ENCODE measurements around the gene KIAA1217. TPM values are rescaled to one million over a fixed set of nuclear protein-coding genes. Genes with fewer than 3 reads are reported as not detected.

Gene KIAA1217
- total and polyA plus RNA-seq, 2 of the 4 experiments (the other 2 are of a cell fraction): 3.4 to 4.4 TPM

DNA sequence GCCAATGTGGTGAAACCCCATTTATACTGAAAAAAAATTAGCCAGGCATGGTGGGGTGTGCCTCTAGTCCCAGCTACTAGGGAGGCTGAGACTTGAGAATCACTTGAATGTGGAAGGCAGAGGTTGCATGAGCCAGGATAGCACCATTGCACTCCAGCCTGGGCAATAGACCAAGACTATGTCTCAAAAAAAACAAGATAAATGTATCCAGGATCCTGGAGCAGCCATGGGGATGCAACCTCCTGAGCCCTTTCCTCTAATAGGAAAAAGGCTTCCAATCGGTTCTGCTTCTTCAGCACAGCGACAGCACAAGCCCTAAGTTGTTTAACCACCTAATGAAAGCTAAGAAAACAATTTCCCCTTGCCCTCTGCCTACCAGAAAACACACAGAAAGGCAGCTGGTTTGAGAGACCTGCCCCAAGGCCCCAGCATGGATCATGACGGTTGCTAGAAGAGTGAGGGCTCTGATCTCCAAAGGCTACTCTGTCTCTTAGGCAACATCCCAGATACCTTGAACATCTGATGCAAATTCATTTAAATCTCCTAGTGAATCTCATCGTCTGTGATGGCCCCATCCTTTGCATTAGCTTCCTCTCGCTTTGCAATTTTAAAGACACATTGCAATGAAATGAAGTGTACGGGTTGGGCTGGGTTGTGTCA is 294.0 kb downstream of the KIAA1217 start (continued):
- TF ChIP-seq MAZ (IDR thresholded peaks at IDR 0.05; ENCODE audit: borderline replicate concordance, low read depth, low read length): no peak

DNA sequence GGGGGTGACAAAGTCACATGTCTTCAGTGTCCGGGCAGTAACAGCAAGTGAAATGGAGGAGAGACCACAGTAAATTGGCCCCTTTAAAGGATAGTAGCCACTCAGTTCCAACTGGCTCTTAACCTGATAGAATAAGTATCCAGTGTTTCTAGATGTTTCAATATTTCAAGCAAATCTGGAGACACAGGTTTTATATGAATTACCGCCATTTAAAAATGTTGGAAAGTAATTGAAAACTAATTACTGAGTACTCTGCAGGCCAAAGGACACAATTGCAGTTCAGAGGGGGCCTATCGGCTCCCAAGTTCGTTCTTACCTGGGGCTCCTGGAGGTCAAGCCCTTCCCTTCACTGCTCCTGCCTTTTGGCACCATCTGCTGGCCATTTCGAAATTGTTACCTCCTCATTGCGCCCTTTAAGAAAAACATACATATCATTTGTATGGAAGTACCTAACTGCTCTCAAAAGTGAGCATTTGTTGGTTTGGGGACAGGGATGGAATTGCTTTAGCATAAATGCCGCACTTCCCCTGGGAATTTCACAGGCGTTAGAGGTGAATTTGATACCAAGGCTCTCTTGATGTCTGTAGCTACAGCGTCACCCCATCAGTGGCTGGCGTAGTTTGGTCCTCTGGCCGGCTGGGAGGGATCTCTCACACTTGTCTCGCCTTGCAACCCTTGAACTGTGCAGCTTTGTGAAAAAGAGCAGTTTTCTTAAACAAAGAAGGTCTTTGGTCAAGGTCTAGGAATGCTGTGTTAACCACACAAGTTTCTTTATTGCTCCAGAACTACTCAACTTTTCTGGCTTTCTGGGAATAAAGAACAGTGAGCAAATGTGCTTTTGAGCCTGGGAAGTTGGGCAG is 294.8 kb downstream of the KIAA1217 start:
- no peak overlapping the region for H3K4ac ChIP-seq (ENCODE audit: low read depth, low read length)
- H2BK20ac ChIP-seq (ENCODE audit: low read depth, low read length): peak overlapping the region; percentile 71; the same call in 1 of the 2 replicates
- no peaks in the 10 kb centered on the region for H3K27me3 ChIP-seq (ENCODE audit: control insufficient read depth, insufficient read depth, low read length)
- H2BK15ac ChIP-seq (ENCODE audit: low read depth, low read length): no peak overlapping the region
- intact Hi-C loops (cut with micrococcal nuclease): loop anchor here (1.0 to 5.0 kb wide), 3 partner anchors 36 to 143 kb away; no protein-coding TSS in a partner anchor
- no peak overlapping the region for H3K4me3 ChIP-seq (ENCODE audit: insufficient read depth, low read depth, low read length)
- no peak overlapping the region for H2AK5ac ChIP-seq (ENCODE audit: low read depth, low read length)
- H3K4me2 ChIP-seq (ENCODE audit: low read depth, low read length): peak overlapping the region; percentile 60
- H4K91ac ChIP-seq (ENCODE audit: insufficient read depth, low read depth, low read length): no peak overlapping the region
- POLR2A ChIA-PET (ENCODE audit: unreplicated experiment): no interaction called here
- no TSS peak for BruUV-seq (replicated peaks)
- peaks cover 3% of the 10 kb centered on the region; the same call in 1 of the 2 replicates for H3K36me3 ChIP-seq (ENCODE audit: control insufficient read depth, insufficient read depth, low read length)
- H3K79me1 ChIP-seq (ENCODE audit: low read depth in 1 of 2, low read length in 2 of 2): no peaks in the 10 kb centered on the region; a peak in 1 of 4 replicates
- H2BK5ac ChIP-seq (ENCODE audit: low read depth, low read length, poor library complexity, severe bottlenecking): no peak overlapping the region
- H3K9me3 ChIP-seq (ENCODE audit: control insufficient read depth, insufficient read depth, low read length): no peaks in the 10 kb centered on the region
- H3K56ac ChIP-seq (ENCODE audit: extremely low read depth, insufficient read depth, low read length): no peak overlapping the region
- H4K5ac ChIP-seq (ENCODE audit: low read depth, low read length): no peak overlapping the region
- peak; percentile 95 for ATAC-seq (ENCODE audit: low read depth)
- CTCF ChIA-PET: interaction anchor here (0.8 to 1.5 kb wide), 5 partner anchors 10 to 509 kb away, joined by 3 to 7 read pairs (median 3); no protein-coding TSS in a partner anchor
- no peak overlapping the region for H3K18ac ChIP-seq (ENCODE audit: low read depth, low read length)
- no peaks in the 10 kb centered on the region for H4K20me1 ChIP-seq (ENCODE audit: insufficient read depth, low read length)
- in situ Hi-C loops (cut with MboI; ENCODE audit: low sequenced_read_pairs): loop anchor here (10.0 to 25.0 kb wide), 5 partner anchors 139 to 1341 kb away; no protein-coding TSS in a partner anchor
- peak overlapping the region; percentile 2; the same call in 1 of the 2 replicates for H3K27ac ChIP-seq (ENCODE audit: insufficient read depth, low read length)
- no peaks in the 10 kb centered on the region for H3K9me1 ChIP-seq (ENCODE audit: insufficient read depth, low read length)
- no peak overlapping the region for H3K9ac ChIP-seq (ENCODE audit: low read depth, low read length)
- H4K8ac ChIP-seq (ENCODE audit: low read depth in 2 of 2, low read length in 2 of 2): no peak overlapping the region
- H2AFZ ChIP-seq (replicated peaks; ENCODE audit: low read length, poor library complexity): peak overlapping the region; percentile 70
- WGBS, 2 experiments (ENCODE audit: extremely low coverage in 2 of 2, insufficient read length in 1 of 2): no CpG with 5 or more reads among the region's 12 CpGs
- dilution Hi-C loops (cut with HindIII; ENCODE audit: low sequenced_read_pairs, unreplicated experiment): no loop called here
- peak; percentile 90 for DNase-seq
- H2BK120ac ChIP-seq (ENCODE audit: low read depth, low read length): no peak overlapping the region
- no peak overlapping the region for H2AK9ac ChIP-seq (replicated peaks; ENCODE audit: low read depth, low read length, poor library complexity)
- 0 out of 2 replicates have a peak overlapping the region, but pooled peaks have one; percentile 35 for H3K14ac ChIP-seq (replicated peaks; ENCODE audit: low read depth, low read length)
- no peak overlapping the region for H3K23ac ChIP-seq (ENCODE audit: low read depth, low read length)
- peaks cover 4% of the 10 kb centered on the region; the same call in 1 of the 2 replicates for H3K4me1 ChIP-seq (ENCODE audit: control insufficient read depth, insufficient read depth, low read length)
- TF ChIP-seq RCOR1 (IDR thresholded peaks at IDR 0.05; ENCODE audit: insufficient replicate concordance, low read length) (no peak), MXI1 (IDR thresholded peaks at IDR 0.05; ENCODE audit: borderline replicate concordance, low read depth, low read length) (no peak), CEBPB (IDR thresholded peaks at IDR 0.05; ENCODE audit: low read depth, low read length) (no peak), POLR2A (IDR thresholded peaks at IDR 0.05; ENCODE audit: low read depth, low read length) (no peak), RAD21 (IDR thresholded peaks at IDR 0.05; ENCODE audit: low read length) (peak; percentile 88), FOS (IDR thresholded peaks at IDR 0.05; ENCODE audit: low read depth, low read length) (peak; percentile 27; the same call in 1 of the 2 replicates), MAZ (IDR thresholded peaks at IDR 0.05; ENCODE audit: borderline replicate concordance, low read depth, low read length) (no peak), NFE2L2 (IDR thresholded peaks at IDR 0.05; ENCODE audit: low read depth, low read length) (no peak), CHD1 (IDR thresholded peaks at IDR 0.05; ENCODE audit: low read depth, low read length) (no peak), BHLHE40 (IDR thresholded peaks at IDR 0.05; ENCODE audit: low read depth, low read length) (no peak), RFX5 (IDR thresholded peaks at IDR 0.05; ENCODE audit: low read depth, low read length) (no peak)
- TF ChIP-seq, protein P1, sequence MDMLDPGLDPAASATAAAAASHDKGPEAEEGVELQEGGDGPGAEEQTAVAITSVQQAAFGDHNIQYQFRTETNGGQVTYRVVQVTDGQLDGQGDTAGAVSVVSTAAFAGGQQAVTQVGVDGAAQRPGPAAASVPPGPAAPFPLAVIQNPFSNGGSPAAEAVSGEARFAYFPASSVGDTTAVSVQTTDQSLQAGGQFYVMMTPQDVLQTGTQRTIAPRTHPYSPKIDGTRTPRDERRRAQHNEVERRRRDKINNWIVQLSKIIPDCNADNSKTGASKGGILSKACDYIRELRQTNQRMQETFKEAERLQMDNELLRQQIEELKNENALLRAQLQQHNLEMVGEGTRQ (IDR thresholded peaks at IDR 0.05; ENCODE audit: low read depth, low read length): no peak
